CD14-positive monocyte (primary cell): Measurements from ENCODE around the gene TADA2A. TPM values are rescaled to one million over a fixed set of nuclear protein-coding genes. Genes with fewer than 3 reads are reported as not detected.

Experiments used
- DNase-seq, 3 donors: peaks; one replicate each; pipeline ENCODE4 v3.0.0-alpha.2; 2011 to 2022
- H2AFZ ChIP-seq: 2 replicates; pipeline ENCODE4 v1.6.0; 2012; ENCODE audit warnings: mild to moderate bottlenecking, low read depth, low read length, inconsistent platforms; ENCODE audit not compliant: insufficient read depth, poor library complexity, severe bottlenecking
- H3K27ac ChIP-seq, 2 donors: 1 replicate in 1 of 2; 2 replicates in 1 of 2; pipeline ENCODE4 v1.5.1; 2012 to 2013; ENCODE audit warnings: low read length in 2 of 2, control low read depth in 1 of 2, inconsistent platforms in 1 of 2, low read depth in 1 of 2, mild to moderate bottlenecking in 1 of 2
- H3K27me3 ChIP-seq, 2 donors: one replicate each; pipeline versions ENCODE4 v1.6.0 to v1.6.1; 2011 to 2013; ENCODE audit warnings: low read length in 2 of 2; ENCODE audit not compliant: control insufficient read depth in 2 of 2, insufficient read depth in 2 of 2
- H3K36me3 ChIP-seq, 2 donors: replicated peaks in 1 of 2; 1 replicate in 1 of 2; 2 replicates in 1 of 2; pipeline versions ENCODE4 v1.5.1 to v1.6.1; 2012 to 2013; ENCODE audit warnings: low read length in 2 of 2, control low read depth in 1 of 2, inconsistent platforms in 1 of 2, mild to moderate bottlenecking in 1 of 2; ENCODE audit not compliant: insufficient read depth in 2 of 2, control insufficient read depth in 1 of 2
- H3K4me1 ChIP-seq, 2 donors: 1 replicate in 1 of 2; 2 replicates in 1 of 2; pipeline versions ENCODE4 v1.5.1 to v1.6.1; 2012 to 2013; ENCODE audit warnings: low read length in 2 of 2, control low read depth in 1 of 2, inconsistent platforms in 1 of 2, mild to moderate bottlenecking in 1 of 2, moderate library complexity in 1 of 2; ENCODE audit not compliant: insufficient read depth in 2 of 2, control insufficient read depth in 1 of 2
- H3K4me2 ChIP-seq: replicated peaks from 2 replicates; pipeline ENCODE3; 2012; ENCODE audit warnings: low read length, moderate library complexity, mild to moderate bottlenecking; ENCODE audit not compliant: poor library complexity, severe bottlenecking; ENCODE audit errors: extremely low read depth
- H3K4me3 ChIP-seq, 3 experiments: fragments of 200-600 bp in 1 of 3; sonication (generic) in 1 of 3; replicated peaks in 1 of 3; 1 replicate in 2 of 3; 2 replicates in 1 of 3; pipeline ENCODE4 v1.5.1; 2011 to 2013; ENCODE audit warnings: low read length in 3 of 3, mild to moderate bottlenecking in 3 of 3, control low read depth in 2 of 3, low read depth in 2 of 3, inconsistent platforms in 1 of 3, moderate library complexity in 1 of 3
- H3K79me2 ChIP-seq: 2 replicates; pipeline ENCODE4 v1.6.0; 2012; ENCODE audit warnings: mild to moderate bottlenecking, control low read depth, inconsistent platforms, low read length, moderate library complexity; ENCODE audit not compliant: insufficient read depth
- H3K9ac ChIP-seq: 2 replicates; pipeline ENCODE4 v1.6.0; 2017; ENCODE audit warnings: low read length, mild to moderate bottlenecking; ENCODE audit not compliant: insufficient read depth, poor library complexity, severe bottlenecking
- H3K9me3 ChIP-seq, 2 donors: replicated peaks in 1 of 2; 1 replicate in 1 of 2; 2 replicates in 1 of 2; pipeline versions ENCODE4 v1.5.1 to v1.6.1; 2012 to 2013; ENCODE audit warnings: low read length in 2 of 2, control low read depth in 1 of 2; ENCODE audit not compliant: control insufficient read depth in 1 of 2, insufficient read depth in 1 of 2
- H4K20me1 ChIP-seq: 2 replicates; pipeline ENCODE4 v1.6.0; 2012; ENCODE audit warnings: mild to moderate bottlenecking, low read length, control low read depth, moderate library complexity; ENCODE audit not compliant: insufficient read depth
- H3K27ac Mint-ChIP-seq, 7 donors: one replicate each; pipeline ENCODE4 v1.8.0; 2020; ENCODE audit warnings: mild to moderate bottlenecking in 7 of 7, mixed read lengths in 7 of 7, moderate library complexity in 6 of 7, inconsistent platforms in 2 of 7
- H3K27me3 Mint-ChIP-seq, 3 donors: one replicate each; pipeline ENCODE4 v1.8.0; 2021 to 2022; ENCODE audit warnings: low read depth in 3 of 3, mild to moderate bottlenecking in 3 of 3, mixed read lengths in 3 of 3, moderate library complexity in 3 of 3, inconsistent platforms in 1 of 3
- H3K36me3 Mint-ChIP-seq, 2 donors: one replicate each; pipeline ENCODE4 v1.8.0; 2020; ENCODE audit warnings: mixed read lengths in 2 of 2, inconsistent platforms in 1 of 2, mild to moderate bottlenecking in 1 of 2
- H3K4me1 Mint-ChIP-seq: one replicate; pipeline ENCODE4 v1.8.0; 2020; ENCODE audit warnings: mild to moderate bottlenecking, mixed read lengths
- H3K4me3 Mint-ChIP-seq, 2 donors: one replicate each; pipeline ENCODE4 v1.8.0; 2020; ENCODE audit warnings: mild to moderate bottlenecking in 2 of 2, mixed read lengths in 2 of 2, moderate library complexity in 1 of 2
- H3K9me3 Mint-ChIP-seq, 7 donors: one replicate each; pipeline ENCODE4 v1.8.0; 2020 to 2022; ENCODE audit warnings: mixed read lengths in 7 of 7, mild to moderate bottlenecking in 6 of 7, moderate library complexity in 6 of 7, inconsistent platforms in 2 of 7
- WGBS: methylation state at CpG from one replicate; pipeline ENCODE4 v1.1.5; 2013; ENCODE audit warnings: missing lambda C conversion rate; ENCODE audit not compliant: insufficient coverage; 5-methylcytosine and 5-hydroxymethylcytosine counted together
- intact Hi-C, 2 donors: fragments of 100-400 bp; cut with micrococcal nuclease; formaldehyde crosslinking; loops; one replicate each; pipeline versions ENCODE4 v1.15.0 to v1.15.1; 2023
- polyA plus RNA-seq, 3 donors: library from polyadenylated mRNA; depleted of rRNA in 1 of 3; unstranded in 2 of 3; stranded (reverse) in 1 of 3; fragments of 300-500 nt in 2 of 3; fragments of >200 nt in 1 of 3; fragmentation: Illumina TruSeq in 2 of 3; gene quantifications; 1 replicate in 2 of 3; 2 replicates in 1 of 3; pipeline ENCODE4 v1.2.3, GENCODE V29; 2012 to 2021
- TF ChIP-seq, protein P1 (sequence below): fragments of 200-600 bp; IDR thresholded peaks from one replicate; pipeline ENCODE4 v1.8.0; 2022; ENCODE audit warnings: antibody characterized with exemption, mild to moderate bottlenecking

The TADA2A gene
- polyA plus RNA-seq, 3 donors, result 2.9 to 8.2 (median 4.3) TPM

DNA sequence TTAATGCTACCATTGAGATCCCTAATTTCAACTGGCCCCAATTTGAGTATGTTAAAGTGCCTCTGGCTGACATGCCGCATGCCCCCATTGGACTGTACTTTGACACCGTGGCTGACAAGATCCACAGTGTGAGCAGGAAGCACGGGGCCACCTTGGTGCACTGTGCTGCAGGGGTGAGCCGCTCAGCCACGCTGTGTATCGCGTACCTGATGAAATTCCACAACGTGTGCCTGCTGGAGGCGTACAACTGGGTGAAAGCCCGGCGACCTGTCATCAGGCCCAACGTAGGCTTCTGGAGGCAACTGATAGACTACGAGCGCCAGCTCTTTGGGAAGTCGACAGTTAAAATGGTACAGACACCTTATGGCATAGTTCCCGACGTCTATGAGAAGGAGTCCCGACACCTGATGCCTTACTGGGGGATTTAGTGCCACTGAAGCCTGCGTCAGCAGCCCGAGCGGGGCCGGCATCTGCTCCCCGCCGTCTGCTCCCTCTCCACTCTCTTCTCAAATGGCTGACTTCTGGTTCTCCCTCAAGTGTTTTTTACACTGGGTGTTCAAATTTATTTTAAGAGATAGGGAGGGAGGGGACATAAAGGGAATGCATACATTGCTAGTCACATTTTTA is 105.9 kb downstream of the TADA2A start:
- Histone ChIP-seq H3K4me2 (no peak overlapping the region), H3K36me3 (peaks cover 24 to 53% of the 10 kb centered on the region in 2 donors), H3K79me2 (no peaks in the 10 kb centered on the region), H3K27me3 (no peaks in the 10 kb centered on the region), H3K9ac (no peak overlapping the region), H3K9me3 (no peaks in the 10 kb centered on the region), H4K20me1 (no peaks in the 10 kb centered on the region), H2AFZ (no peak overlapping the region), H3K27ac (no peak overlapping the region), H3K4me1 (no peaks in the 10 kb centered on the region), H3K4me3 (no peak overlapping the region)
- Mint-ChIP-seq H3K36me3 (peaks cover 20 to 38% of the 10 kb centered on the region in 2 donors), H3K9me3 (no peaks in the 10 kb centered on the region), H3K4me3 (no peak overlapping the region), H3K27ac (no peak overlapping the region), H3K4me1 (no peaks in the 10 kb centered on the region), H3K27me3 (peaks cover 0 to 2% (median 0%) of the 10 kb centered on the region in 3 donors)
- intact Hi-C loops, result no loop called here
- no peak for DNase-seq
- TF ChIP-seq, protein P1, sequence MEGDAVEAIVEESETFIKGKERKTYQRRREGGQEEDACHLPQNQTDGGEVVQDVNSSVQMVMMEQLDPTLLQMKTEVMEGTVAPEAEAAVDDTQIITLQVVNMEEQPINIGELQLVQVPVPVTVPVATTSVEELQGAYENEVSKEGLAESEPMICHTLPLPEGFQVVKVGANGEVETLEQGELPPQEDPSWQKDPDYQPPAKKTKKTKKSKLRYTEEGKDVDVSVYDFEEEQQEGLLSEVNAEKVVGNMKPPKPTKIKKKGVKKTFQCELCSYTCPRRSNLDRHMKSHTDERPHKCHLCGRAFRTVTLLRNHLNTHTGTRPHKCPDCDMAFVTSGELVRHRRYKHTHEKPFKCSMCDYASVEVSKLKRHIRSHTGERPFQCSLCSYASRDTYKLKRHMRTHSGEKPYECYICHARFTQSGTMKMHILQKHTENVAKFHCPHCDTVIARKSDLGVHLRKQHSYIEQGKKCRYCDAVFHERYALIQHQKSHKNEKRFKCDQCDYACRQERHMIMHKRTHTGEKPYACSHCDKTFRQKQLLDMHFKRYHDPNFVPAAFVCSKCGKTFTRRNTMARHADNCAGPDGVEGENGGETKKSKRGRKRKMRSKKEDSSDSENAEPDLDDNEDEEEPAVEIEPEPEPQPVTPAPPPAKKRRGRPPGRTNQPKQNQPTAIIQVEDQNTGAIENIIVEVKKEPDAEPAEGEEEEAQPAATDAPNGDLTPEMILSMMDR, result no peak
- WGBS, result 95% methylated on average over 18 of the region's 24 CpGs

DNA sequence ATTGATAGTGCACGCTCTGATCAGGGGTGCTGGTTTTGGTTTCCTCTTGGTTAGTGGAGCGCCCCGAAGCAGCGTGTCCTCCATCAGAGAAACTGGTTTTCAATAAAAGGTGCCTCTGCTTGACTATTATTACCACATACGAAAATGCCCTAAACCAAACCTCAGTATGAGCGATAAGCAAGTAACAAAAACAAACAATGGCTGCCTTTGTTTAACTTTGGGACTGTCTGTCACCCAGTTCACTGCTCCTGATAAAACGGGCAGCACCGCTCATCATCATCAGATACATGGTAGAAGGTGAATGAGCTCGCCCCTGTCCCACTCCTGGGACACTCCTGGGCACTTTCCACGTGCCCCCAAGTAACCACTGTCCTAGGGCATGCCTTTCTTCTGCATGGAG is 107.0 kb downstream of the TADA2A start:
- DNase-seq, result no peak
- Histone ChIP-seq H2AFZ (no peak overlapping the region), H3K9ac (no peak overlapping the region), H4K20me1 (no peaks in the 10 kb centered on the region), H3K4me2 (no peak overlapping the region), H3K4me1 (no peaks in the 10 kb centered on the region), H3K4me3 (no peak overlapping the region), H3K27me3 (no peaks in the 10 kb centered on the region), H3K36me3 (peaks cover 35 to 65% of the 10 kb centered on the region in 2 donors), H3K27ac (no peak overlapping the region), H3K9me3 (no peaks in the 10 kb centered on the region), H3K79me2 (no peaks in the 10 kb centered on the region)
- Mint-ChIP-seq H3K9me3 (no peaks in the 10 kb centered on the region), H3K27me3 (peaks cover 0 to 2% (median 0%) of the 10 kb centered on the region in 3 donors), H3K4me1 (no peaks in the 10 kb centered on the region), H3K36me3 (peaks cover 32 to 50% of the 10 kb centered on the region in 2 donors), H3K4me3 (no peak overlapping the region), H3K27ac (no peak overlapping the region)
- TF ChIP-seq, protein P1, result no peak
- intact Hi-C loops, result no loop called here
- WGBS, result 100% methylated on average over 3 of the region's 10 CpGs
